ENCODE data around the gene ASIC2.

GRCh38 chr17:33017366-33017765, 275.7 kb downstream of the ASIC2 start:
- TF ChIP-seq CTCF (IDR thresholded peaks at IDR 0.05; ENCODE audit: low read length), result no peak
- no peak for TF ChIP-seq EZH2 (IDR thresholded peaks at IDR 0.05; ENCODE audit: borderline replicate concordance, low read length)

All from OCI-LY1 (cell line).